GM12864 (cell line): Measurements from ENCODE around the gene NAT10.

Experiments
- DNase-seq: peaks from one replicate; pipeline ENCODE4 v3.0.0-alpha.2; 2011; ENCODE audit warnings: low read depth
- H3K4me3 ChIP-seq: 2 replicates; pipeline ENCODE4 v1.5.1; 2011; ENCODE audit warnings: mild to moderate bottlenecking, low read depth, low read length, control low read depth
- TF ChIP-seq, protein P1 (sequence below): IDR thresholded peaks from 2 replicates; pipeline ENCODE4 v1.5.1; 2011; ENCODE audit warnings: low read depth, mild to moderate bottlenecking, moderate library complexity, low read length, control low read depth, inconsistent platforms; ENCODE audit errors: missing control alignments

NAT10 gene

GRCh38 chr11:34182425-34182824 lies 77.0 kb downstream of the NAT10 start:
- DNase-seq = no peak
- TF ChIP-seq, protein P1, sequence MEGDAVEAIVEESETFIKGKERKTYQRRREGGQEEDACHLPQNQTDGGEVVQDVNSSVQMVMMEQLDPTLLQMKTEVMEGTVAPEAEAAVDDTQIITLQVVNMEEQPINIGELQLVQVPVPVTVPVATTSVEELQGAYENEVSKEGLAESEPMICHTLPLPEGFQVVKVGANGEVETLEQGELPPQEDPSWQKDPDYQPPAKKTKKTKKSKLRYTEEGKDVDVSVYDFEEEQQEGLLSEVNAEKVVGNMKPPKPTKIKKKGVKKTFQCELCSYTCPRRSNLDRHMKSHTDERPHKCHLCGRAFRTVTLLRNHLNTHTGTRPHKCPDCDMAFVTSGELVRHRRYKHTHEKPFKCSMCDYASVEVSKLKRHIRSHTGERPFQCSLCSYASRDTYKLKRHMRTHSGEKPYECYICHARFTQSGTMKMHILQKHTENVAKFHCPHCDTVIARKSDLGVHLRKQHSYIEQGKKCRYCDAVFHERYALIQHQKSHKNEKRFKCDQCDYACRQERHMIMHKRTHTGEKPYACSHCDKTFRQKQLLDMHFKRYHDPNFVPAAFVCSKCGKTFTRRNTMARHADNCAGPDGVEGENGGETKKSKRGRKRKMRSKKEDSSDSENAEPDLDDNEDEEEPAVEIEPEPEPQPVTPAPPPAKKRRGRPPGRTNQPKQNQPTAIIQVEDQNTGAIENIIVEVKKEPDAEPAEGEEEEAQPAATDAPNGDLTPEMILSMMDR = no peak
- no peak overlapping the region for H3K4me3 ChIP-seq

GRCh38 chr11:34182921-34183685 lies 77.7 kb downstream of the NAT10 start:
- TF ChIP-seq, protein P1 = no peak
- no peak overlapping the region for H3K4me3 ChIP-seq
- DNase-seq = no peak

DNA sequence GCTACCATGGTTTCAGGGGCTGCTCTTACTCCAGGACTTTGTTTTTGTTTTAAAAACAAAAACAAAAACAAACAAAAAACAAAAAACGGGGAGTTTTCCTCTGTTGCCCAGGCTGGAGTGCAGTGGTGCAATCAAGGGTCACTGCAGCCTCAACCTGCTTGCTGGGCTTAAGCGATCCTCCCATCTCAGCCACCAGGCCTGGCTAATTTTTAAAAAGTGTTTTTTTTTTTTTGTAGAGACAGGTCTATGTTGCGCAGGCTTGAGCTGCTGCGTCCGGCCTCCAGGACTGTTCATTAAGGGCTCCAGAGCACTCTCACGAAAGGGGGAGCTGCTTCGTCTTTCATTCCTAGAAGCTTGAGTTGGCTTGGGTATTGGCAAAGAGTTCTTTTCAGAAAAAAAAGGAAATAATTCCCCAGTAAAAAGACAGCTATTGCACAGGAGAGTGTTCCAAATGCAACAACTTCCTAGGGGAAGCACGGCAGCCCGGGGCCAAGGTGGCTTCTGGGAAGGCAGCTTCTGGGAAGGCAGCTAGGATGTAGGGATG lies 78.5 kb downstream of the NAT10 start:
- DNase-seq = no peak

GRCh38 chr11:34184505-34185015 lies 79.1 kb downstream of the NAT10 start:
- DNase-seq = no peak
- TF ChIP-seq, protein P1 = no peak
- no peak overlapping the region for H3K4me3 ChIP-seq

More for the DNA sequence above, 78.5 kb downstream of the NAT10 start:
- TF ChIP-seq, protein P1 = no peak
- no peak overlapping the region for H3K4me3 ChIP-seq

DNA sequence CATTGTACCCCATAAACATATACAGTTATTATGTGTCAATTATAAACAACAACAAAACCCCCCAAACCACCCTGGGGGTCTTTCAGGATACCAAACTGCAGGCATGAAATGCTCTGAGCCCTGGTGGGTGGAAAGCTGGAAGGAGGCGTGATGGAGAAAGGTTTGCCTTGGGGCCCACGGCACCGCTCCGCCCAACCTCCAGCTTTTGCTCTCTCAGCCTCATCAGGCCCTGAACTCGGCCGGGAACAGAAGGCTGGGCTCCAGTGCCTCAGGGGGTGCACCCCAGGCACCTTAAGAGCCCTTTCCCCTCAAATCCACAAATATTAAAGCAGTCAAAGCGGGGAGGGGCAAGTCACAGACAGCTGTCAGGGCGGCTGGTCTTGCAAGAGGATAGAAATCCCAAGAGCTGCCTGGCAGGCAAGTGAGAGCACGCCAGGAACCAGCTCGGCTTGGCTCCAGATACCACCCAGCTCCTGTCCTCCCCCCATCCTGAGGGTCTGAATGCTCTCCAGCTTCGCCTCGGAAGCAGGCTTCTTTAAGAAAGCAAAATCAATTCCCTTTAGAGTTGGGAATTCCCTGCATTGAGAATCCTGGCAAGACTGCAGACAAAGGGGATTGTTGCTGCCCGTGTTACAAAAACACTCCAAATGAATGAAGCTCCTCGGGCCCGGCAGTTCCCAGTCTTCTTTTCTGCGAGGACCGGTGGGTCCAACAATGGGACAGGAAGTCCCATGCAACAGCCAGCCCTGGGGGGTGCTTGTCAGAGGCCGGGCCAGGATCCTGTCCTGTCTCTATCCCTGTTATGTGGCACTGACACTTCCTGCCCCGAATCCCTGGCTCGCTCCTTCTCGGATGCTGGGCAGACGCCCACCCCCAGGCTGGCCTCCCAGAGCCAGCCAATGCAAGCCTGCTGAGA lies 80.8 kb downstream of the NAT10 start:
- H3K4me3 ChIP-seq = no peak overlapping the region
- TF ChIP-seq, protein P1 = no peak
- DNase-seq = no peak

DNA sequence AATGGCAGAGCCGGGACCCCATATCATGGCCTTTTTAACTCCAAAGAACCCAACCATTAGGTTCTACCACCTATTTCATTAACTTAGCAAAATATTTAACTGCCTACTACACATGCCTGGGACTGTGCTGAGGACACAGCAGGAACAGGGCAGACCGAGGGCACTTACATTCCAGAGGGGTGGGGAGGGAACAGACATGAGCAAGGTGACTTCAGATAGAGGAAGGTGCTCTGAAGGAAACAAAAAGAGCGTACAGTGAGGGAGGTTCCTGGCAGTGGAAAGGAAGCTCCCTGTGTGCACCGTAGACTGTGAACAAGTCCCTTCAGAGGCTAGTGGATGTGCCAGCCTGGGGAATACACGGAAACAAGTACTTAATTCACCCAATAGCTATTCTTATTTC lies 82.8 kb downstream of the NAT10 start:
- no peak for DNase-seq
- H3K4me3 ChIP-seq = no peak overlapping the region
- TF ChIP-seq, protein P1 = no peak
